Ascending aorta (tissue), 2 donors: Measurements from ENCODE around the gene PRRT2. TPM values are rescaled to one million over a fixed set of nuclear protein-coding genes. Genes with fewer than 3 reads are reported as not detected.

Source experiments
- DNase-seq, 2 donors: peaks; one replicate each; pipeline ENCODE4 v3.0.0-alpha.2; 2019; ENCODE audit warnings: low spot score in 2 of 2
- H3K27ac ChIP-seq, 2 donors: fragments of 200-600 bp; sonication (generic); one replicate each; pipeline ENCODE4 v1.5.1; 2016 to 2017; ENCODE audit warnings: mild to moderate bottlenecking in 1 of 2
- H3K27me3 ChIP-seq: fragments of 200-600 bp; sonication (generic); one replicate; pipeline ENCODE4 v1.5.1; 2017
- H3K36me3 ChIP-seq, 2 donors: fragments of 200-600 bp; sonication (generic); one replicate each; pipeline ENCODE4 v1.5.1; 2016
- H3K4me1 ChIP-seq, 2 donors: fragments of 200-600 bp; sonication (generic); one replicate each; pipeline ENCODE4 v1.5.1; 2016 to 2017; ENCODE audit warnings: mild to moderate bottlenecking in 1 of 2
- H3K4me3 ChIP-seq, 2 donors: fragments of 200-600 bp; sonication (generic); one replicate each; pipeline ENCODE4 v1.5.1; 2016 to 2017; ENCODE audit warnings: mild to moderate bottlenecking in 1 of 2
- H3K9me3 ChIP-seq, 2 donors: fragments of 200-600 bp; sonication (generic); one replicate each; pipeline ENCODE4 v1.5.1; 2016
- CTCF ChIP-seq, 3 experiments: fragments of 200-600 bp in 2 of 3; fragments of 450-650 bp in 1 of 3; sonication (generic) in 2 of 3; IDR thresholded peaks; one replicate each; pipeline ENCODE4 v1.5.1; 2016 to 2019; ENCODE audit warnings: antibody characterized with exemption in 3 of 3, mild to moderate bottlenecking in 1 of 3, moderate library complexity in 1 of 3
- intact Hi-C: fragments of 100-400 bp; cut with DNase I; formaldehyde crosslinking; loops from one replicate; pipeline ENCODE4 v1.15.1; 2023
- total RNA-seq: library from RNA; depleted of rRNA; stranded (reverse); fragments of >200 nt; gene quantifications from one replicate; pipeline ENCODE4 v1.1.0, GENCODE V29; 2016

PRRT2 gene
- total RNA-seq, 1 donor from 2014 or later: 5.0 TPM

GRCh38 chr16:29844575-29845331, 32.8 kb downstream of the PRRT2 start:
- H3K27me3 ChIP-seq: no peaks in the 10 kb centered on the region
- no peak for TF ChIP-seq CTCF (IDR thresholded peaks at IDR 0.05)
- peaks cover 78 to 81% of the 10 kb centered on the region in 2 donors for H3K36me3 ChIP-seq
- H3K4me1 ChIP-seq: no peaks in the 10 kb centered on the region
- H3K4me3 ChIP-seq: no peak overlapping the region
- intact Hi-C loops: loop anchor here (5.0 kb wide), 1 partner anchor 147 kb away; no protein-coding TSS in a partner anchor
- no peak overlapping the region for H3K27ac ChIP-seq
- DNase-seq: no peak
- H3K9me3 ChIP-seq: no peaks in the 10 kb centered on the region

- intact Hi-C loops: loop anchor here (5.0 kb wide), 1 partner anchor 148 kb away; no protein-coding TSS in a partner anchor
Measured at GRCh38 chr16:29845656-29846055, 33.7 kb downstream of the PRRT2 start.

GRCh38 chr16:29848420-29849297, 36.7 kb downstream of the PRRT2 start:
- no peaks in the 10 kb centered on the region for H3K27me3 ChIP-seq
- peak in 1 of 2 donors; percentile 84 for DNase-seq
- peak; percentile 75 to 92 (median 82) for TF ChIP-seq CTCF (IDR thresholded peaks at IDR 0.05)
- no peak overlapping the region for H3K4me3 ChIP-seq
- no peaks in the 10 kb centered on the region for H3K9me3 ChIP-seq
- no peak overlapping the region for H3K27ac ChIP-seq
- H3K36me3 ChIP-seq: peaks cover 43 to 49% of the 10 kb centered on the region in 2 donors
- intact Hi-C loops: loop anchor here (2.0 to 5.0 kb wide), 3 partner anchors 24 to 151 kb away; partner anchors contain the start of gene MAZ
- no peaks in the 10 kb centered on the region for H3K4me1 ChIP-seq

More at GRCh38 chr16:29845656-29846055, 33.7 kb downstream of the PRRT2 start:
- Histone ChIP-seq H3K36me3 (peaks cover 68 to 72% of the 10 kb centered on the region in 2 donors), H3K4me3 (no peak overlapping the region), H3K9me3 (no peaks in the 10 kb centered on the region), H3K27ac (no peak overlapping the region), H3K27me3 (no peaks in the 10 kb centered on the region), H3K4me1 (no peaks in the 10 kb centered on the region)
- no peak for DNase-seq
- no peak for TF ChIP-seq CTCF (IDR thresholded peaks at IDR 0.05)

GRCh38 chr16:29849505-29849904, 37.5 kb downstream of the PRRT2 start:
- Histone ChIP-seq H3K27ac (no peak overlapping the region), H3K36me3 (peaks cover 35 to 41% of the 10 kb centered on the region in 2 donors), H3K9me3 (no peaks in the 10 kb centered on the region), H3K4me1 (no peaks in the 10 kb centered on the region), H3K27me3 (no peaks in the 10 kb centered on the region), H3K4me3 (no peak overlapping the region)
- DNase-seq: no peak
- no peak for TF ChIP-seq CTCF (IDR thresholded peaks at IDR 0.05)
- intact Hi-C loops: loop anchor here (2.0 to 5.0 kb wide), 3 partner anchors 25 to 152 kb away; partner anchors contain the start of gene MAZ

- intact Hi-C loops: no loop called here
- Histone ChIP-seq H3K27ac (no peak overlapping the region), H3K36me3 (peaks cover 20 to 27% of the 10 kb centered on the region in 2 donors), H3K9me3 (no peaks in the 10 kb centered on the region), H3K27me3 (no peaks in the 10 kb centered on the region), H3K4me3 (no peak overlapping the region), H3K4me1 (no peaks in the 10 kb centered on the region)
- DNase-seq: no peak
- no peak for TF ChIP-seq CTCF (IDR thresholded peaks at IDR 0.05)
Measured at GRCh38 chr16:29850998-29851397, 39.0 kb downstream of the PRRT2 start.
